ENCODE measurements around the gene C1S. TPM values are rescaled to one million over a fixed set of nuclear protein-coding genes. Genes with fewer than 3 reads are reported as not detected.

C1S gene
- total and polyA plus RNA-seq, 2 experiments from 2014 or later, result 120 to 143 TPM

DNA sequence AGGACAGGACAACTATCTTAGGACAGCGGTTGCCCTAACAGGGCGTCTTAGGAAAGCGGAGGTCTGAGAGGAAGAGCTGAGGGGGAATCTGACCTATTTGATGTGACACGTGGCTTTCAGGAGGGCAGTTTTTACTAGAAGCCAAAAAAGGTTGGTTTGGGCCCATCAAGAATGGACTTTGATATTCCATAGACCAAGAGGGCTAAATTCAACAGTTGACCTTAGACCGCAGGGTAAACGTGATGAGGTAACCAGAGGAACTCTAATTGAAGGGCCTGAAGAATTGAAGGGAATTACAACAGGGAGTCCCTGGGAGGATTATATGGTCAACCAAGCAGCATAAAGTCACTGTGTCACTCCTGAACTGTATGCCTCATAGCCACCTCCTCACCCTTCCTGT is 11.5 kb downstream of the C1S start:
- WGBS (ENCODE audit: low lambda C conversion rate, missing lambda C conversion rate), result 85% methylated on average over 6 of the region's 6 CpGs

DNA sequence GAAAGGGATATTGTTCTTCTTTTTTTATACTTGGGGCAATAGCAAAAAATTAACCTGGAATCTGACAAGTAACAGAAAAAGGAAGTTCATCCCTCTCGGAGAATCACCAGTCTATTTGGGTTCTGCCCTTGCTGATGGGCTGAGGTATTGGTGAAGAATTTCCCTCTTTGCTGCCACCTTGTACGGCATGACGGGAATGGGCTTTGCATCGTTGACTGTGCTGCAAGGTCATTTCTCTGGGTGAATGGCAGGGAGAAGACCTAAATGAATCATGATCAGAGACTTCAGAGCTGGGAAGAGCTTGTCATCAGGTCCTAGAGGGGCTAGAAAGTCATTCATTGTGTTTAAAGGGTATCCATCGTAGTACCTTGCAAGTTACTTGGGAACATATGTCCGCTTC is 12.0 kb downstream of the C1S start:
- Histone ChIP-seq H4K20me1 (ENCODE audit: insufficient read depth, poor library complexity, severe bottlenecking) (no peaks in the 10 kb centered on the region), H3K79me2 (no peaks in the 10 kb centered on the region), H3K4me2 (no peak overlapping the region), H3K4me1 (ENCODE audit: insufficient read depth) (peaks cover 16% of the 10 kb centered on the region), H3K9me3 (ENCODE audit: low read depth) (no peaks in the 10 kb centered on the region), H3K4me3 (no peak overlapping the region), H2AFZ (no peak overlapping the region), H3K27ac (no peak overlapping the region), H3K27me3 (no peaks in the 10 kb centered on the region), H3K9me2 (replicated peaks; ENCODE audit: insufficient read depth) (no peaks in the 10 kb centered on the region), H3K36me3 (replicated peaks; ENCODE audit: insufficient read depth, low read depth) (no peaks in the 10 kb centered on the region)
- no peak for DNase-seq (ENCODE audit: low spot score)
- TF ChIP-seq EZH2 (IDR thresholded peaks at IDR 0.05; ENCODE audit: borderline replicate concordance) (no peak), EZH2phosphoT487 (IDR thresholded peaks at IDR 0.05; ENCODE audit: low read depth, severe bottlenecking, unreplicated experiment) (no peak)
- TF ChIP-seq, protein P1, sequence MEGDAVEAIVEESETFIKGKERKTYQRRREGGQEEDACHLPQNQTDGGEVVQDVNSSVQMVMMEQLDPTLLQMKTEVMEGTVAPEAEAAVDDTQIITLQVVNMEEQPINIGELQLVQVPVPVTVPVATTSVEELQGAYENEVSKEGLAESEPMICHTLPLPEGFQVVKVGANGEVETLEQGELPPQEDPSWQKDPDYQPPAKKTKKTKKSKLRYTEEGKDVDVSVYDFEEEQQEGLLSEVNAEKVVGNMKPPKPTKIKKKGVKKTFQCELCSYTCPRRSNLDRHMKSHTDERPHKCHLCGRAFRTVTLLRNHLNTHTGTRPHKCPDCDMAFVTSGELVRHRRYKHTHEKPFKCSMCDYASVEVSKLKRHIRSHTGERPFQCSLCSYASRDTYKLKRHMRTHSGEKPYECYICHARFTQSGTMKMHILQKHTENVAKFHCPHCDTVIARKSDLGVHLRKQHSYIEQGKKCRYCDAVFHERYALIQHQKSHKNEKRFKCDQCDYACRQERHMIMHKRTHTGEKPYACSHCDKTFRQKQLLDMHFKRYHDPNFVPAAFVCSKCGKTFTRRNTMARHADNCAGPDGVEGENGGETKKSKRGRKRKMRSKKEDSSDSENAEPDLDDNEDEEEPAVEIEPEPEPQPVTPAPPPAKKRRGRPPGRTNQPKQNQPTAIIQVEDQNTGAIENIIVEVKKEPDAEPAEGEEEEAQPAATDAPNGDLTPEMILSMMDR (IDR thresholded peaks at IDR 0.05; ENCODE audit: poor library complexity), result no peak
- 88% methylated on average over 6 of the region's 6 CpGs for WGBS (ENCODE audit: low lambda C conversion rate, missing lambda C conversion rate)

More for the DNA sequence above, 11.5 kb downstream of the C1S start:
- Histone ChIP-seq H4K20me1 (ENCODE audit: insufficient read depth, poor library complexity, severe bottlenecking) (no peaks in the 10 kb centered on the region), H3K36me3 (replicated peaks; ENCODE audit: insufficient read depth, low read depth) (no peaks in the 10 kb centered on the region), H3K4me3 (no peak overlapping the region), H3K27ac (no peak overlapping the region), H3K27me3 (no peaks in the 10 kb centered on the region), H3K4me1 (ENCODE audit: insufficient read depth) (peaks cover 16% of the 10 kb centered on the region), H2AFZ (no peak overlapping the region), H3K9me2 (replicated peaks; ENCODE audit: insufficient read depth) (no peaks in the 10 kb centered on the region), H3K79me2 (no peaks in the 10 kb centered on the region), H3K9me3 (ENCODE audit: low read depth) (no peaks in the 10 kb centered on the region), H3K4me2 (no peak overlapping the region)
- no peak for TF ChIP-seq EZH2 (IDR thresholded peaks at IDR 0.05; ENCODE audit: borderline replicate concordance)
- TF ChIP-seq EZH2phosphoT487 (IDR thresholded peaks at IDR 0.05; ENCODE audit: low read depth, severe bottlenecking, unreplicated experiment), result no peak
- DNase-seq (ENCODE audit: low spot score), result no peak

DNA sequence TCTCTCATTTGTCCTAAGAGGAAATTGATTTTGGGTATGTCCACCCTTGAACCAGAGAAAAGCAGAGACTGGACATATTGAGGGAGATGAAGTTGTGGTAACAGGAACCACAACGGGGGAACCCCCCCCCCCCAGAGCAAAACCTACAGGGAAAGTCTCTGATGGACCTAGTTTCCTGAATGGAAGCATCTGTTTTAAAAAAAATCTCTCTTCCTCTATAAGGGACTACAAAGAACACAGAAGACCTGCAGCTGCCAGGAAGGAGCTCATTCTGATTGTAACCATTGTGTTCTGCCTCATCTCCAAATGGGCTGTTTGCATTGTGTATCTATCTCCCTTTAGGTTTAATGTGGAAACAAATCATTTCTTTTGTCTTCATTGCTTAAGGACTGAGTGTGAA is 13.4 kb downstream of the C1S start:
- Histone ChIP-seq H3K4me2 (no peak overlapping the region), H3K9me3 (ENCODE audit: low read depth) (no peaks in the 10 kb centered on the region), H3K4me3 (no peak overlapping the region), H3K9me2 (replicated peaks; ENCODE audit: insufficient read depth) (no peaks in the 10 kb centered on the region), H3K36me3 (replicated peaks; ENCODE audit: insufficient read depth, low read depth) (no peaks in the 10 kb centered on the region), H2AFZ (no peak overlapping the region), H3K4me1 (ENCODE audit: insufficient read depth) (peaks cover 5% of the 10 kb centered on the region), H3K27me3 (no peaks in the 10 kb centered on the region), H4K20me1 (ENCODE audit: insufficient read depth, poor library complexity, severe bottlenecking) (no peaks in the 10 kb centered on the region), H3K79me2 (no peaks in the 10 kb centered on the region), H3K27ac (no peak overlapping the region)
- DNase-seq (ENCODE audit: low spot score), result no peak
- 67% methylated on average over 1 of the region's 1 CpG for WGBS (ENCODE audit: low lambda C conversion rate, missing lambda C conversion rate)
- TF ChIP-seq EZH2 (IDR thresholded peaks at IDR 0.05; ENCODE audit: borderline replicate concordance) (no peak), EZH2phosphoT487 (IDR thresholded peaks at IDR 0.05; ENCODE audit: low read depth, severe bottlenecking, unreplicated experiment) (no peak)
- TF ChIP-seq, protein P1 (IDR thresholded peaks at IDR 0.05; ENCODE audit: poor library complexity), result no peak

DNA sequence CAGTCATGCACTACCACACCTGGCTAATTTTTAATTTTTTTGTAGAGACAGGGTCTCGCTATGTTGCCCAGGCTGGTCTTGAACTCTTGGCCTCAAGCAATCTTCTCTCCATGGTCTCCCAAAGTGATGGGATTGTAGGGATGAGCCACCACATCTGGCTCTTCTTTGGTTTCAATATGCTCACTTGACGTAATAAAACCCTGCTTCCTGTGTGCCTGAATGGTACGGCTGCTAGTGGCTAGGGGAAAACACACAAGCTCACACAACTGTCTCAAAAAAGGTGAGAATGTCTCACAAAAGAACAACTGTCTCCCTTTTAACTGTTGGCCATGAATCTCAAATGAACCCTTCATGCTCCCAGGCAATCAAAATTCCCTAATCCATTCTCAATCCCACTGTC is 15.0 kb downstream of the C1S start:
- H3K4me1 ChIP-seq (ENCODE audit: insufficient read depth), result peaks cover 8% of the 10 kb centered on the region
- no peak overlapping the region for H2AFZ ChIP-seq
- no peaks in the 10 kb centered on the region for H4K20me1 ChIP-seq (ENCODE audit: insufficient read depth, poor library complexity, severe bottlenecking)
- TF ChIP-seq EZH2 (IDR thresholded peaks at IDR 0.05; ENCODE audit: borderline replicate concordance) (no peak), EZH2phosphoT487 (IDR thresholded peaks at IDR 0.05; ENCODE audit: low read depth, severe bottlenecking, unreplicated experiment) (no peak)
- TF ChIP-seq, protein P1 (IDR thresholded peaks at IDR 0.05; ENCODE audit: poor library complexity), result no peak
- DNase-seq (ENCODE audit: low spot score), result no peak
- no peaks in the 10 kb centered on the region for H3K27me3 ChIP-seq
- no peaks in the 10 kb centered on the region for H3K36me3 ChIP-seq (replicated peaks; ENCODE audit: insufficient read depth, low read depth)
- no peak overlapping the region for H3K4me3 ChIP-seq
- H3K79me2 ChIP-seq, result no peaks in the 10 kb centered on the region
- no peaks in the 10 kb centered on the region for H3K9me3 ChIP-seq (ENCODE audit: low read depth)
- H3K27ac ChIP-seq, result peak overlapping the region; percentile 23
- H3K9me2 ChIP-seq (replicated peaks; ENCODE audit: insufficient read depth), result no peaks in the 10 kb centered on the region
- no peak overlapping the region for H3K4me2 ChIP-seq
- WGBS (ENCODE audit: low lambda C conversion rate, missing lambda C conversion rate), result 81% methylated on average over 3 of the region's 3 CpGs
